ENCODE results near the gene GLIPR1.

- TF ChIP-seq CTCF (IDR thresholded peaks at IDR 0.05; ENCODE audit: low read depth, low read length) (no peak), EZH2phosphoT487 (IDR thresholded peaks at IDR 0.05; ENCODE audit: low read depth) (no peak)
Measured at GRCh38 chr12:75533239-75533638, 52.7 kb downstream of the GLIPR1 start.
